Neural progenitor cell (in vitro differentiated cells): Measurements from ENCODE around the gene AGAP9.
"Not testable (repeated sequence)": the region's sequence is repeated elsewhere in the genome, so short reads cannot be mapped to it uniquely, and the experiment has no call there.

Experiments used
- EZH2 ChIP-seq: fragments of 200-600 bp; sonication (generic); IDR thresholded peaks from 2 replicates; pipeline ENCODE4 v1.6.1; 2017; ENCODE audit warnings: antibody characterized with exemption, mild to moderate bottlenecking, moderate library complexity
- TF ChIP-seq, protein P1 (sequence below): fragments of 200-600 bp; sonication (generic); IDR thresholded peaks from 2 replicates; pipeline ENCODE4 v1.5.1; 2017; ENCODE audit warnings: antibody characterized with exemption, mild to moderate bottlenecking

DNA sequence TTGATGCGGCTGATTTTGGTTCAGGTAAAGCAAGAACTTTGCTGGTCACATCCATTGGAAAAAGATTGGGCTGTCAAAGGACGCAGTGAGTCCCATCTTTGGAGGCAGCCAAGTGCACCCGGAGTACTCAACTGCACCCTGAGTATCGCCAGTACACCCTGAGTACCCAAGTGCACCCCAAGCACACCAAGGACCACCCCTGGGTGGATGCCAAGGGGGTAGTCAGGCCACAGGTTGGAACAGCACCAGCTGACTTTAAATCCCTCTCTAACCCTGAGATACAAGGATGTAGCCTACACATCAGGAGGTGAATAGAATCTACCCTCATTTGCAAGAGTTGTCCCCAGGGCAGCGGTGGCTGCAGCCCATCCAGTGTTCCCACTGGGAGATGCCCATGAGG lies 56.0 kb downstream of the AGAP9 start:
- TF ChIP-seq, protein P1, sequence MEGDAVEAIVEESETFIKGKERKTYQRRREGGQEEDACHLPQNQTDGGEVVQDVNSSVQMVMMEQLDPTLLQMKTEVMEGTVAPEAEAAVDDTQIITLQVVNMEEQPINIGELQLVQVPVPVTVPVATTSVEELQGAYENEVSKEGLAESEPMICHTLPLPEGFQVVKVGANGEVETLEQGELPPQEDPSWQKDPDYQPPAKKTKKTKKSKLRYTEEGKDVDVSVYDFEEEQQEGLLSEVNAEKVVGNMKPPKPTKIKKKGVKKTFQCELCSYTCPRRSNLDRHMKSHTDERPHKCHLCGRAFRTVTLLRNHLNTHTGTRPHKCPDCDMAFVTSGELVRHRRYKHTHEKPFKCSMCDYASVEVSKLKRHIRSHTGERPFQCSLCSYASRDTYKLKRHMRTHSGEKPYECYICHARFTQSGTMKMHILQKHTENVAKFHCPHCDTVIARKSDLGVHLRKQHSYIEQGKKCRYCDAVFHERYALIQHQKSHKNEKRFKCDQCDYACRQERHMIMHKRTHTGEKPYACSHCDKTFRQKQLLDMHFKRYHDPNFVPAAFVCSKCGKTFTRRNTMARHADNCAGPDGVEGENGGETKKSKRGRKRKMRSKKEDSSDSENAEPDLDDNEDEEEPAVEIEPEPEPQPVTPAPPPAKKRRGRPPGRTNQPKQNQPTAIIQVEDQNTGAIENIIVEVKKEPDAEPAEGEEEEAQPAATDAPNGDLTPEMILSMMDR = not testable (repeated sequence)
- TF ChIP-seq EZH2 = not testable (repeated sequence)
